ENCODE measurements around the gene ERN1.

Gene ERN1

GRCh38 chr17:64004218-64004770, 125.7 kb downstream of the ERN1 start:
- Histone ChIP-seq H3K4me1 (ENCODE audit: control insufficient read depth, insufficient read depth, low read length) (no peaks in the 10 kb centered on the region; the same call in 1 of the 2 replicates), H3K36me3 (ENCODE audit: control insufficient read depth in 2 of 2, insufficient read depth in 1 of 2, low read length in 2 of 2) (no peaks in the 10 kb centered on the region), H3K4me3 (ENCODE audit: low read depth, low read length) (no peak overlapping the region), H3K27ac (ENCODE audit: extremely low read depth, low read depth, low read length) (no peak overlapping the region), H3K9me3 (ENCODE audit: control insufficient read depth, insufficient read depth, low read depth, low read length) (no peaks in the 10 kb centered on the region)
- POLR2A ChIA-PET = no interaction called here
- TF ChIP-seq ZNF585B (tag by site-specific recombination; IDR thresholded peaks at IDR 0.05) = no peak
- TF ChIP-seq ZNF184 (tag by site-specific recombination; IDR thresholded peaks at IDR 0.05) = no peak
- TF ChIP-seq ZNF341 (tag by site-specific recombination; IDR thresholded peaks at IDR 0.05; ENCODE audit: low read depth) = no peak
- TF ChIP-seq ZNF221 (tag by site-specific recombination; IDR thresholded peaks at IDR 0.05; ENCODE audit: borderline replicate concordance) = no peak
- TF ChIP-seq OSR2 (tag by site-specific recombination; IDR thresholded peaks at IDR 0.05) = no peak
- TF ChIP-seq ZNF202 (tag by site-specific recombination; IDR thresholded peaks at IDR 0.05; ENCODE audit: borderline replicate concordance) = no peak
- no peak for TF ChIP-seq ZNF239 (tag by site-specific recombination; IDR thresholded peaks at IDR 0.05)
- no peak for TF ChIP-seq ZNF354C (tag by site-specific recombination; IDR thresholded peaks at IDR 0.05; ENCODE audit: borderline replicate concordance, low read depth)
- no peak for TF ChIP-seq ZNF157 (tag by site-specific recombination; IDR thresholded peaks at IDR 0.05)
- no peak for TF ChIP-seq GLIS2 (tag by site-specific recombination; IDR thresholded peaks at IDR 0.05)
- TF ChIP-seq ZNF133 (tag by site-specific recombination; IDR thresholded peaks at IDR 0.05) = no peak
- no peak for TF ChIP-seq ZNF843 (tag by site-specific recombination; IDR thresholded peaks at IDR 0.05)
- no peak for TF ChIP-seq TRIM28 (IDR thresholded peaks at IDR 0.05; ENCODE audit: borderline replicate concordance, low read length)
- TF ChIP-seq SCRT1 (tag by site-specific recombination; IDR thresholded peaks at IDR 0.05; ENCODE audit: borderline replicate concordance) = no peak
- CTCF ChIA-PET = no interaction called here

- no peak overlapping the region for H3K27ac ChIP-seq (ENCODE audit: extremely low read depth, low read depth, low read length)
- CTCF ChIA-PET = interaction anchor here (0.8 to 1.6 kb wide), 2 partner anchors 13 to 23 kb away, joined by 3 to 7 read pairs; no protein-coding TSS in a partner anchor
Observed at GRCh38 chr17:64003526-64004121, 126.3 kb downstream of the ERN1 start.

DNA sequence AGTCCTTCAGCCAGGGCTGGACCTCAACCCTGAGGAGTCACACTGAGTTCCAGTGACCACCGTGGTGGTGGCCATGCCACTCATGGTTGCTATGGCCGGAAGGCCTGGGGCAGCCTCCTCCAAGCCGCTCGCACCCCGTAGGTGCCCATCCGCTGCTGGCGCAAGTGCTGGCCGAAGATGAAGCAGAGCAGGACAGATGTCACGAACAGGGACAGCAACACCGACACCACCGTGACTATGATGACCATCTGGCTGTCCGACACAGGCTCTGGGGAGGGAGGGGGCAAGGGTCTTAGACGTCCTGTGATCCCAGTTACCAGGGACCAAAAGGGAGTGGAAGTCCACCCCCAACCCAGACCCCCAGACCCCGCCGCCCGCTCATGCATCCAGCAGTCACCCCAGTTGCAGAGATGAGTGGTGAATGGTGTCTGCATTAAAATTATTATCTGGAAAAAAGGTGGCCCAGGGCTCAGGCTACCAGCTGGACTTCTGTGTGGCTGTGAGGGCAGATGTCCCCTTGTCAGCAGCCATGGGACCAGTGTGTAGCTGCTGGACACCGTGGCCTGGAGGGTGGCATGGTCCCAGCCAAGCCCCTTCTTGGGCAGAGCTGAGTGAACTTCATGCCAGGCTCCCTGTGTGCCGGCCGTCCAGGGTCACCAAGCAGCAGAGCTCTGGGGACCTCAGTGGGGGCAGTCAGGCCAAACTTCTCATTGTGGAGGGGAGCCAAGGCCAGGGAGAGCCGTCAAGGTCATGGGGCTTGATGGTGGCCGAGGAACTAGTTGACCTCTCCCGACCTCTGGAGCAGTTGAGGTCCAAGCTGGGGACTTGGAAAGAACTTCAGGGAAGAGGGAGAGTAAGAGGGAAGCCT, 127.1 kb downstream of the ERN1 start:
- no peaks in the 10 kb centered on the region; the same call in 1 of the 2 replicates for H3K4me1 ChIP-seq (ENCODE audit: control insufficient read depth, insufficient read depth, low read length)
- H3K36me3 ChIP-seq (ENCODE audit: control insufficient read depth in 2 of 2, insufficient read depth in 1 of 2, low read length in 2 of 2) = no peaks in the 10 kb centered on the region

More at GRCh38 chr17:64003526-64004121, 126.3 kb downstream of the ERN1 start:
- Histone ChIP-seq H3K9me3 (ENCODE audit: control insufficient read depth, insufficient read depth, low read depth, low read length) (no peaks in the 10 kb centered on the region), H3K36me3 (ENCODE audit: control insufficient read depth in 2 of 2, insufficient read depth in 1 of 2, low read length in 2 of 2) (no peaks in the 10 kb centered on the region), H3K4me3 (ENCODE audit: low read depth, low read length) (no peak overlapping the region), H3K4me1 (ENCODE audit: control insufficient read depth, insufficient read depth, low read length) (no peaks in the 10 kb centered on the region; the same call in 1 of the 2 replicates)
- POLR2A ChIA-PET = no interaction called here
- TF ChIP-seq GLIS2 (tag by site-specific recombination; IDR thresholded peaks at IDR 0.05) (peak; percentile 14; the same call in 1 of the 2 replicates), GLIS1 (tag by site-specific recombination; IDR thresholded peaks at IDR 0.05) (peak; percentile 20; the same call in 1 of the 2 replicates), ZNF707 (tag by site-specific recombination; IDR thresholded peaks at IDR 0.05) (no peak)
- TF ChIP-seq, protein P1, sequence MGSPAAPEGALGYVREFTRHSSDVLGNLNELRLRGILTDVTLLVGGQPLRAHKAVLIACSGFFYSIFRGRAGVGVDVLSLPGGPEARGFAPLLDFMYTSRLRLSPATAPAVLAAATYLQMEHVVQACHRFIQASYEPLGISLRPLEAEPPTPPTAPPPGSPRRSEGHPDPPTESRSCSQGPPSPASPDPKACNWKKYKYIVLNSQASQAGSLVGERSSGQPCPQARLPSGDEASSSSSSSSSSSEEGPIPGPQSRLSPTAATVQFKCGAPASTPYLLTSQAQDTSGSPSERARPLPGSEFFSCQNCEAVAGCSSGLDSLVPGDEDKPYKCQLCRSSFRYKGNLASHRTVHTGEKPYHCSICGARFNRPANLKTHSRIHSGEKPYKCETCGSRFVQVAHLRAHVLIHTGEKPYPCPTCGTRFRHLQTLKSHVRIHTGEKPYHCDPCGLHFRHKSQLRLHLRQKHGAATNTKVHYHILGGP (tag by site-specific recombination; IDR thresholded peaks at IDR 0.05) = no peak

More for the DNA sequence above, 127.1 kb downstream of the ERN1 start:
- ChIA-PET POLR2A (no interaction called here), CTCF (interaction anchor here (0.8 to 1.6 kb wide), 2 partner anchors 12 to 24 kb away, joined by 3 to 7 read pairs; no protein-coding TSS in a partner anchor)
- H3K4me3 ChIP-seq (ENCODE audit: low read depth, low read length) = no peak overlapping the region
- no peaks in the 10 kb centered on the region for H3K9me3 ChIP-seq (ENCODE audit: control insufficient read depth, insufficient read depth, low read depth, low read length)
- TF ChIP-seq KLF7 (tag by site-specific recombination; IDR thresholded peaks at IDR 0.05; ENCODE audit: borderline replicate concordance) (no peak), ZNF112 (tag by site-specific recombination; IDR thresholded peaks at IDR 0.05) (no peak), INSM2 (tag by site-specific recombination; IDR thresholded peaks at IDR 0.05) (no peak), TCF7L2 (IDR thresholded peaks at IDR 0.05; ENCODE audit: borderline replicate concordance, low read depth, low read length) (no peak), HOXA7 (CRISPR knock-in tag; IDR thresholded peaks at IDR 0.05; ENCODE audit: borderline replicate concordance) (no peak), ZBTB26 (tag by site-specific recombination; optimal IDR thresholded peaks at IDR 0.05) (no peak), OVOL3 (tag by site-specific recombination; IDR thresholded peaks at IDR 0.05) (no peak), ZNF302 (tag by site-specific recombination; IDR thresholded peaks at IDR 0.05; ENCODE audit: low read depth) (no peak)
- H3K27ac ChIP-seq (ENCODE audit: extremely low read depth, low read depth, low read length) = no peak overlapping the region

Data from HEK293 (cell line).